ENCODE data around the gene DRC7. TPM values are rescaled to one million over a fixed set of nuclear protein-coding genes. Genes with fewer than 3 reads are reported as not detected.

The DRC7 gene
- total RNA-seq, 1 experiment from 2014 or later: 0.85 TPM

- no peaks in the 10 kb centered on the region for H3K79me2 ChIP-seq (ENCODE audit: low read depth)
- no peaks in the 10 kb centered on the region for H3K9me2 ChIP-seq (ENCODE audit: insufficient read depth)
- H2AFZ ChIP-seq: no peak overlapping the region
- H4K20me1 ChIP-seq (ENCODE audit: insufficient read depth): no peaks in the 10 kb centered on the region
- no peak for TF ChIP-seq EZH2 (IDR thresholded peaks at IDR 0.05; ENCODE audit: low read depth)
- TF ChIP-seq CTCF (conservative IDR thresholded peaks at IDR 0.05): no peak
- intact Hi-C loops (cut with micrococcal nuclease; ENCODE audit: unreplicated experiment): no loop called here
- H3K27ac ChIP-seq: no peak overlapping the region
- no peaks in the 10 kb centered on the region for H3K4me1 ChIP-seq (replicated peaks; ENCODE audit: insufficient read depth)
- no peaks in the 10 kb centered on the region for H3F3A ChIP-seq (ENCODE audit: insufficient read depth, low read depth)
- H3K4me3 ChIP-seq: no peak overlapping the region
- H3K4me2 ChIP-seq: no peak overlapping the region
- no TSS peak for BruUV-seq (replicated peaks)
- no peaks in the 10 kb centered on the region for H3K36me3 ChIP-seq (ENCODE audit: low read depth)
- DNase-seq: no peak
- no peaks in the 10 kb centered on the region for H3K9me3 ChIP-seq (ENCODE audit: insufficient read depth, low read depth)
- ChIA-PET POLR2A (ENCODE audit: unreplicated experiment) (no interaction called here), CTCF (interaction anchor here (0.7 kb wide), 1 partner anchor 21 kb away, joined by 4 read pairs; no protein-coding TSS in a partner anchor)
- no peaks in the 10 kb centered on the region for H3K27me3 ChIP-seq (ENCODE audit: insufficient read depth, low read depth)
These were observed 10.6 kb downstream of the DRC7 start for GRCh38 chr16:57704905-57705852.

GRCh38 chr16:57706717-57707116 is 12.1 kb downstream of the DRC7 start:
- ChIA-PET POLR2A (ENCODE audit: unreplicated experiment) (no interaction called here), CTCF (no interaction called here)
- TF ChIP-seq CTCF (conservative IDR thresholded peaks at IDR 0.05): no peak
- TF ChIP-seq EZH2 (IDR thresholded peaks at IDR 0.05; ENCODE audit: low read depth): no peak
- H3K27ac ChIP-seq: no peak overlapping the region
- BruUV-seq (replicated peaks): no TSS peak
- H3K9me2 ChIP-seq (ENCODE audit: insufficient read depth): no peaks in the 10 kb centered on the region
- H3K9me3 ChIP-seq (ENCODE audit: insufficient read depth, low read depth): no peaks in the 10 kb centered on the region
- H3K4me2 ChIP-seq: no peak overlapping the region
- H3K4me3 ChIP-seq: no peak overlapping the region
- no peaks in the 10 kb centered on the region for H4K20me1 ChIP-seq (ENCODE audit: insufficient read depth)
- H2AFZ ChIP-seq: no peak overlapping the region
- intact Hi-C loops (cut with micrococcal nuclease; ENCODE audit: unreplicated experiment): no loop called here
- H3K36me3 ChIP-seq (ENCODE audit: low read depth): no peaks in the 10 kb centered on the region
- no peaks in the 10 kb centered on the region for H3K27me3 ChIP-seq (ENCODE audit: insufficient read depth, low read depth)
- H3K4me1 ChIP-seq (replicated peaks; ENCODE audit: insufficient read depth): no peaks in the 10 kb centered on the region
- no peak for DNase-seq
- H3F3A ChIP-seq (ENCODE audit: insufficient read depth, low read depth): no peaks in the 10 kb centered on the region
- no peaks in the 10 kb centered on the region for H3K79me2 ChIP-seq (ENCODE audit: low read depth)

- ChIA-PET CTCF (no interaction called here), POLR2A (ENCODE audit: unreplicated experiment) (no interaction called here)
- Histone ChIP-seq H3K4me1 (replicated peaks; ENCODE audit: insufficient read depth) (no peaks in the 10 kb centered on the region), H2AFZ (no peak overlapping the region), H3K9me2 (ENCODE audit: insufficient read depth) (no peaks in the 10 kb centered on the region), H3K27ac (no peak overlapping the region), H3K36me3 (ENCODE audit: low read depth) (no peaks in the 10 kb centered on the region), H3K4me2 (no peak overlapping the region), H3K9me3 (ENCODE audit: insufficient read depth, low read depth) (no peaks in the 10 kb centered on the region), H4K20me1 (ENCODE audit: insufficient read depth) (no peaks in the 10 kb centered on the region), H3K27me3 (ENCODE audit: insufficient read depth, low read depth) (no peaks in the 10 kb centered on the region), H3F3A (ENCODE audit: insufficient read depth, low read depth) (no peaks in the 10 kb centered on the region), H3K4me3 (no peak overlapping the region), H3K79me2 (ENCODE audit: low read depth) (no peaks in the 10 kb centered on the region)
- BruUV-seq (replicated peaks): no TSS peak
- DNase-seq: no peak
- TF ChIP-seq EZH2 (IDR thresholded peaks at IDR 0.05; ENCODE audit: low read depth) (no peak), CTCF (conservative IDR thresholded peaks at IDR 0.05) (no peak)
- intact Hi-C loops (cut with micrococcal nuclease; ENCODE audit: unreplicated experiment): no loop called here
These were observed 12.7 kb downstream of the DRC7 start for GRCh38 chr16:57707331-57707730.
